ENCODE results near the gene XCL1. TPM values are rescaled to one million over a fixed set of nuclear protein-coding genes. Genes with fewer than 3 reads are reported as not detected.
"Not testable (repeated sequence)": the region's sequence is repeated elsewhere in the genome, so short reads cannot be mapped to it uniquely, and the experiment has no call there.

Gene XCL1, protein sequence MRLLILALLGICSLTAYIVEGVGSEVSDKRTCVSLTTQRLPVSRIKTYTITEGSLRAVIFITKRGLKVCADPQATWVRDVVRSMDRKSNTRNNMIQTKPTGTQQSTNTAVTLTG
- 0.04 and 0.11 TPM in 2 replicates for polyA plus RNA-seq (2013)

DNA sequence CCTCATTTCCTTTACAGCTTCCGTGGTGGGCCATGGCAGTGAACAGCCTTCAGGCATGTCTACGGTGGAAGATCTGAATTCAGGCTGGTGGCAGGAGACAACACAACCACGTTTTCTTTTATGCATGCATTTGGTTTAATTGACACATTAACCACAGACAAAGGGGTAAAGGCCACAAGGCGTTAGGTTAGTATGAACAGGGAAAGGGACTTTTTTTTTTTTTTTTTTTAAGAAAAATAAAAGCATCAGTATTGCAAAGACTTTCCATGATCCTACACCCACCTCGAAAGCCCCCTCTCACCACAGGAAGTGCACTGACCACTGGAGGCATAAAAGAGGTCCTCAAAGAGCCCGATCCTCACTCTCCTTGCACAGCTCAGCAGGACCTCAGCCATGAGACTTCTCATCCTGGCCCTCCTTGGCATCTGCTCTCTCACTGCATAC, at the start of gene XCL1:
TSS of gene XCL1 (plus strand) at position 361 of the 444 bp plus-strand sequence. CDS start at position 394, 33 bp downstream.
- H3K4me3 ChIP-seq (ENCODE audit: low read depth, low read length); H4K12ac ChIP-seq (ENCODE audit: low read depth, low read length); H3K4me1 ChIP-seq (ENCODE audit: control insufficient read depth in 1 of 2, insufficient read depth in 2 of 2, low read length in 2 of 2); H2AK5ac ChIP-seq (ENCODE audit: low read length); H3K36me3 ChIP-seq (ENCODE audit: control insufficient read depth in 1 of 2, insufficient read depth in 2 of 2, low read length in 2 of 2); H4K8ac ChIP-seq (ENCODE audit: low read depth, low read length); H3K27me3 ChIP-seq (ENCODE audit: insufficient read depth, low read length); H3K23ac ChIP-seq (ENCODE audit: low read length); H3K4me2 ChIP-seq (ENCODE audit: low read length); H4K91ac ChIP-seq (ENCODE audit: low read depth, low read length); H3K4ac ChIP-seq (ENCODE audit: low read depth, low read length); H2BK5ac ChIP-seq (ENCODE audit: low read depth, low read length, poor library complexity); H3K18ac ChIP-seq (ENCODE audit: low read length); H3K27ac ChIP-seq (ENCODE audit: low read depth, low read length); H2BK12ac ChIP-seq (ENCODE audit: low read length); DNase-seq; H3K79me1 ChIP-seq (ENCODE audit: low read length); H3K79me2 ChIP-seq (ENCODE audit: control insufficient read depth, insufficient read depth, low read length, poor library complexity); H3K9ac ChIP-seq (ENCODE audit: low read length); H3K9me3 ChIP-seq (ENCODE audit: insufficient read depth, low read depth, low read length); H3K14ac ChIP-seq (ENCODE audit: low read length); H2AFZ ChIP-seq (ENCODE audit: insufficient read depth, low read length, poor library complexity); H2BK120ac ChIP-seq (ENCODE audit: insufficient read depth, low read length, poor library complexity): not testable (repeated sequence)
- no CpG with 5 or more reads among the region's 6 CpGs for WGBS (ENCODE audit: extremely low coverage, insufficient coverage, insufficient read length)

DNA sequence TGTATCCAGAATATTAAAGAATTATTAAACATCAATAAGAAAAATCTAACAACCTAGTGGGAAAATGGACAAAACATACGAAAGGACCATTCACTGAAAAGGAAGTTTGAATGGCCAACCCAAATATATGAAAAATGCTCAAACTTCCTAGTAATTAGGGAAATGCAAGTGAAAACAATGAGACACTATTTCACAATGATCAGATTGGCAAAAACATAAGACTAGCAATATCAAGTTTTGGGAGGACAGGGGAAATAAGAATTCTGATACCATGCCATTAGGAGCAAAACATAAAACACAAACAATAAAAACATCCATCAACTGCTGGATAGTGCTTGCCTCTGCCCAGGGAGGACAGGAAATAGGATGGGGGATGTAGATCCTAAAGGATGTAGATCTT, 46.9 kb upstream of the XCL1 start:
- no peaks in the 10 kb centered on the region for H3K9me3 ChIP-seq (ENCODE audit: insufficient read depth, low read depth, low read length)
- no peak overlapping the region for H2AK5ac ChIP-seq (ENCODE audit: low read length)
- no peak overlapping the region for H3K14ac ChIP-seq (ENCODE audit: low read length)
- no peak overlapping the region for H3K4ac ChIP-seq (ENCODE audit: low read depth, low read length)
- no peaks in the 10 kb centered on the region for H3K79me1 ChIP-seq (ENCODE audit: low read length)
- no peak overlapping the region for H4K8ac ChIP-seq (ENCODE audit: low read depth, low read length)
- H3K4me3 ChIP-seq (ENCODE audit: low read depth, low read length): no peak overlapping the region
- no peaks in the 10 kb centered on the region for H3K36me3 ChIP-seq (ENCODE audit: control insufficient read depth in 1 of 2, insufficient read depth in 2 of 2, low read length in 2 of 2)
- H2AFZ ChIP-seq (ENCODE audit: insufficient read depth, low read length, poor library complexity): no peak overlapping the region
- no peak overlapping the region for H3K4me2 ChIP-seq (ENCODE audit: low read length)
- no peak overlapping the region for H2BK5ac ChIP-seq (ENCODE audit: low read depth, low read length, poor library complexity)
- H3K4me1 ChIP-seq (ENCODE audit: control insufficient read depth in 1 of 2, insufficient read depth in 2 of 2, low read length in 2 of 2): no peaks in the 10 kb centered on the region
- H3K79me2 ChIP-seq (ENCODE audit: control insufficient read depth, insufficient read depth, low read length, poor library complexity): no peaks in the 10 kb centered on the region
- H3K9ac ChIP-seq (ENCODE audit: low read length): no peak overlapping the region
- no peak overlapping the region for H3K23ac ChIP-seq (ENCODE audit: low read length)
- no CpG with 5 or more reads among the region's 1 CpG for WGBS (ENCODE audit: extremely low coverage, insufficient coverage, insufficient read length)
- DNase-seq: no peak
- H3K27me3 ChIP-seq (ENCODE audit: insufficient read depth, low read length): no peaks in the 10 kb centered on the region
- no peak overlapping the region for H2BK120ac ChIP-seq (ENCODE audit: insufficient read depth, low read length, poor library complexity)
- H4K12ac ChIP-seq (ENCODE audit: low read depth, low read length): no peak overlapping the region
- H2BK12ac ChIP-seq (ENCODE audit: low read length): no peak overlapping the region
- no peak overlapping the region for H4K91ac ChIP-seq (ENCODE audit: low read depth, low read length)
- H3K27ac ChIP-seq (ENCODE audit: low read depth, low read length): no peak overlapping the region
- H3K18ac ChIP-seq (ENCODE audit: low read length): no peak overlapping the region

DNA sequence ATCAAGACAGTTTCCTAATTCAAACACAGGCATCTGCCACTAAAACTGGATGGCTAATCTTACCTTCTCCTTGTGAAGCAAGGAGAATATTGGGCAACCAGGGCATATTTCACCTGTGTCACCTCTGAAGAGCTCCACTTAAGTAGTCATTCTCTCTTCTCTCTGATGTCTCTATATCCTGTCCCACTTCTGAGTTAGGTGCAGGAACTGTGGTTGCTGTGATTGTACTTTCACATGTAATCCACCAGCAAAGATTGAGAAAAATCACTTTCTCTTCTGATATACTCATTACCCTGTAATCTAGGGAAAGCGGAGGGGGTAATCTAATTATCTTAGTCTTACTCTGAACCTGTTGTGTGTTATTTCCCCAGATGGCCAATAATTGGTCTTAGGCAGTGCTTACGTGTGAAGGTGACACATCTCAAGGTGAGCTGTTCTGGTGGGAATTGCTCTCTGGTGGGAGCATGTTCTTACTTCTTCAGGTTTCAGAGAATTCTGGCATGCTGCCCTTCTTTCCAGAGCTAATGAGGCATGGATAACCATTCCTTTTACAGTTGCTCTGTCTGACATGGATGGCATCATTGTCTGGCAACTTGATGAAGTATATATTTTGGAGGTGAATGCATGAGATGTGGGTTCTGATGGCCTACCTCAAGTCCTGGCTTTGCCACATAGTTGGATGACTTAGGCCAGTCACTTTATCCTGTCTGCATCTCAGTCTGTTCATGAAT, 44.6 kb upstream of the XCL1 start:
- no peak overlapping the region for H4K12ac ChIP-seq (ENCODE audit: low read depth, low read length)
- H3K9me3 ChIP-seq (ENCODE audit: insufficient read depth, low read depth, low read length): no peaks in the 10 kb centered on the region
- H2BK5ac ChIP-seq (ENCODE audit: low read depth, low read length, poor library complexity): no peak overlapping the region
- no peak overlapping the region for H4K8ac ChIP-seq (ENCODE audit: low read depth, low read length)
- no peak overlapping the region for H2BK120ac ChIP-seq (ENCODE audit: insufficient read depth, low read length, poor library complexity)
- no peak overlapping the region for H2BK12ac ChIP-seq (ENCODE audit: low read length)
- no peak overlapping the region for H3K4me2 ChIP-seq (ENCODE audit: low read length)
- H3K79me2 ChIP-seq (ENCODE audit: control insufficient read depth, insufficient read depth, low read length, poor library complexity): no peaks in the 10 kb centered on the region
- H3K4me3 ChIP-seq (ENCODE audit: low read depth, low read length): no peak overlapping the region
- no peak overlapping the region for H4K91ac ChIP-seq (ENCODE audit: low read depth, low read length)
- H3K27ac ChIP-seq (ENCODE audit: low read depth, low read length): no peak overlapping the region
- DNase-seq: no peak
- no peak overlapping the region for H2AK5ac ChIP-seq (ENCODE audit: low read length)
- no peak overlapping the region for H3K14ac ChIP-seq (ENCODE audit: low read length)
- no peak overlapping the region for H3K4ac ChIP-seq (ENCODE audit: low read depth, low read length)
- H2AFZ ChIP-seq (ENCODE audit: insufficient read depth, low read length, poor library complexity): no peak overlapping the region
- H3K36me3 ChIP-seq (ENCODE audit: control insufficient read depth in 1 of 2, insufficient read depth in 2 of 2, low read length in 2 of 2): no peaks in the 10 kb centered on the region
- no peaks in the 10 kb centered on the region for H3K79me1 ChIP-seq (ENCODE audit: low read length)
- H3K9ac ChIP-seq (ENCODE audit: low read length): no peak overlapping the region
- H3K18ac ChIP-seq (ENCODE audit: low read length): no peak overlapping the region
- WGBS (ENCODE audit: extremely low coverage, insufficient coverage, insufficient read length): no CpG with 5 or more reads among the region's 2 CpGs
- H3K23ac ChIP-seq (ENCODE audit: low read length): no peak overlapping the region
- no peaks in the 10 kb centered on the region for H3K27me3 ChIP-seq (ENCODE audit: insufficient read depth, low read length)
- H3K4me1 ChIP-seq (ENCODE audit: control insufficient read depth in 1 of 2, insufficient read depth in 2 of 2, low read length in 2 of 2): no peaks in the 10 kb centered on the region

DNA sequence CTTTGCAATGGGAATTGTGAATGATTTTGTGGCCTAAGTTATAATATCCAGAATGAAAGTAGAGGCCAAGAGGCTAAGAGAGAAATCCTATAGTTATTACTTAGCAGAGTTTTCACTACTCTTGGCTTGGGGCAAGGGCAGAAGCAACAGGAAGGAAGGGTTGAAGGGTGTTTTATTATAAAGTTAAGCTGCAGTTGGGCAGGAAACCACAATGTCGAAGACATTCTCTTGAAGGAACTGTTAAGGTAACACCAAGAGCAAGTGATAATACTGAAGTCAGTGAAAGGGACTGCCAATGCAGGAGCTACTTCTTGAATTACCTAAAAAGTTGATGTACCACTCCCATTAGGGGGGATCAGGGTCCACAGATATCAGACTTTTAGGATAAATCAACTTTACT, 40.9 kb upstream of the XCL1 start:
- DNase-seq: no peak
- no peak overlapping the region for H2BK12ac ChIP-seq (ENCODE audit: low read length)
- H3K18ac ChIP-seq (ENCODE audit: low read length): no peak overlapping the region
- H3K36me3 ChIP-seq (ENCODE audit: control insufficient read depth in 1 of 2, insufficient read depth in 2 of 2, low read length in 2 of 2): no peaks in the 10 kb centered on the region
- no peak overlapping the region for H2BK120ac ChIP-seq (ENCODE audit: insufficient read depth, low read length, poor library complexity)
- no peak overlapping the region for H3K14ac ChIP-seq (ENCODE audit: low read length)
- H2AK5ac ChIP-seq (ENCODE audit: low read length): no peak overlapping the region
- H2BK5ac ChIP-seq (ENCODE audit: low read depth, low read length, poor library complexity): no peak overlapping the region
- no peak overlapping the region for H4K8ac ChIP-seq (ENCODE audit: low read depth, low read length)
- no peak overlapping the region for H2AFZ ChIP-seq (ENCODE audit: insufficient read depth, low read length, poor library complexity)
- WGBS (ENCODE audit: extremely low coverage, insufficient coverage, insufficient read length): no CpG with 5 or more reads among the region's 1 CpG
- no peaks in the 10 kb centered on the region for H3K79me2 ChIP-seq (ENCODE audit: control insufficient read depth, insufficient read depth, low read length, poor library complexity)
- no peak overlapping the region for H3K9ac ChIP-seq (ENCODE audit: low read length)
- H3K4ac ChIP-seq (ENCODE audit: low read depth, low read length): no peak overlapping the region
- no peak overlapping the region for H3K4me2 ChIP-seq (ENCODE audit: low read length)
- H3K23ac ChIP-seq (ENCODE audit: low read length): no peak overlapping the region
- no peaks in the 10 kb centered on the region for H3K4me1 ChIP-seq (ENCODE audit: control insufficient read depth in 1 of 2, insufficient read depth in 2 of 2, low read length in 2 of 2)
- no peak overlapping the region for H4K91ac ChIP-seq (ENCODE audit: low read depth, low read length)
- H3K79me1 ChIP-seq (ENCODE audit: low read length): no peaks in the 10 kb centered on the region
- H3K4me3 ChIP-seq (ENCODE audit: low read depth, low read length): no peak overlapping the region
- no peaks in the 10 kb centered on the region for H3K9me3 ChIP-seq (ENCODE audit: insufficient read depth, low read depth, low read length)
- no peak overlapping the region for H3K27ac ChIP-seq (ENCODE audit: low read depth, low read length)
- no peak overlapping the region for H4K12ac ChIP-seq (ENCODE audit: low read depth, low read length)
- H3K27me3 ChIP-seq (ENCODE audit: insufficient read depth, low read length): no peaks in the 10 kb centered on the region

Data from trophoblast cell (in vitro differentiated cells and primary cell).